KMS-11 (cell line): Measurements from ENCODE around the gene ZFYVE28.
"Not testable (repeated sequence)": the region's sequence is repeated elsewhere in the genome, so short reads cannot be mapped to it uniquely, and the experiment has no call there.

Experiments
- H2AFZ ChIP-seq: fragments of 200-600 bp; sonication (generic); 2 replicates; pipeline ENCODE4 v1.6.1; 2016; ENCODE audit warnings: antibody characterized with exemption, mixed run types, low read depth
- H3K27ac ChIP-seq: fragments of 200-600 bp; sonication (generic); 2 replicates; pipeline ENCODE4 v1.6.1; 2016; ENCODE audit warnings: mild to moderate bottlenecking, mixed run types
- H3K27me3 ChIP-seq: fragments of 200-600 bp; sonication (generic); 2 replicates; pipeline ENCODE4 v1.6.1; 2017; ENCODE audit warnings: mild to moderate bottlenecking, low read depth, mixed run types, moderate library complexity; ENCODE audit not compliant: insufficient read depth
- H3K36me3 ChIP-seq: fragments of 200-600 bp; sonication (generic); 2 replicates; pipeline ENCODE4 v1.6.1; 2017; ENCODE audit warnings: mild to moderate bottlenecking, mixed run types; ENCODE audit not compliant: insufficient read depth
- H3K4me1 ChIP-seq: fragments of 200-600 bp; sonication (generic); 2 replicates; pipeline ENCODE4 v1.6.1; 2016; ENCODE audit warnings: mild to moderate bottlenecking, low read depth, mixed run types; ENCODE audit not compliant: poor library complexity, severe bottlenecking
- H3K4me2 ChIP-seq: fragments of 200-600 bp; sonication (generic); 2 replicates; pipeline ENCODE4 v1.7.0; 2016; ENCODE audit warnings: mild to moderate bottlenecking, mixed run types
- H3K4me3 ChIP-seq: fragments of 200-600 bp; sonication (generic); IDR thresholded peaks from 2 replicates; pipeline ENCODE4 v1.6.1; 2017; ENCODE audit warnings: low read depth, low read length, mixed read lengths; ENCODE audit not compliant: insufficient read depth
- H3K79me2 ChIP-seq: fragments of 200-600 bp; sonication (generic); 2 replicates; pipeline ENCODE4 v1.6.1; 2016; ENCODE audit warnings: low read depth, mixed run types; ENCODE audit not compliant: insufficient read depth
- H3K9ac ChIP-seq: fragments of 200-600 bp; sonication (generic); 2 replicates; pipeline ENCODE4 v1.6.1; 2016; ENCODE audit warnings: mild to moderate bottlenecking, mixed run types
- H4K20me1 ChIP-seq: fragments of 200-600 bp; sonication (generic); 2 replicates; pipeline ENCODE4 v1.6.1; 2016; ENCODE audit warnings: mild to moderate bottlenecking, mixed run types; ENCODE audit not compliant: insufficient read depth
- CTCF ChIP-seq: fragments of 200-600 bp; sonication (generic); conservative IDR thresholded peaks from 2 replicates; pipeline ENCODE4 v1.6.1; 2017; ENCODE audit warnings: low read depth, mild to moderate bottlenecking, antibody characterized with exemption, low read length, moderate library complexity, mixed read lengths

Gene ZFYVE28

GRCh38 chr4:2275546-2276251 is 142.7 kb downstream of the ZFYVE28 start:
- Histone ChIP-seq H3K36me3 (no peaks in the 10 kb centered on the region), H3K79me2 (no peaks in the 10 kb centered on the region), H4K20me1 (no peaks in the 10 kb centered on the region), H3K27me3 (no peaks in the 10 kb centered on the region), H3K4me2 (no peak overlapping the region), H3K4me3 (no peak overlapping the region), H3K4me1 (no peaks in the 10 kb centered on the region), H2AFZ (no peak overlapping the region), H3K9ac (no peak overlapping the region), H3K27ac (no peak overlapping the region)
- no peak for TF ChIP-seq CTCF

- H4K20me1 ChIP-seq, H3K79me2 ChIP-seq, H3K4me3 ChIP-seq, H3K27me3 ChIP-seq, H3K27ac ChIP-seq, H2AFZ ChIP-seq, H3K9ac ChIP-seq, H3K4me2 ChIP-seq, H3K36me3 ChIP-seq, H3K4me1 ChIP-seq: not testable (repeated sequence)
Measured at GRCh38 chr4:2275044-2275397, 143.4 kb downstream of the ZFYVE28 start.

GRCh38 chr4:2274320-2275043 is 144.0 kb downstream of the ZFYVE28 start:
- Histone ChIP-seq H3K4me3 (no peak overlapping the region), H3K79me2 (no peaks in the 10 kb centered on the region), H2AFZ (no peak overlapping the region), H4K20me1 (no peaks in the 10 kb centered on the region), H3K27me3 (no peaks in the 10 kb centered on the region), H3K36me3 (no peaks in the 10 kb centered on the region), H3K4me1 (no peaks in the 10 kb centered on the region), H3K4me2 (no peak overlapping the region), H3K27ac (no peak overlapping the region), H3K9ac (no peak overlapping the region)
- TF ChIP-seq CTCF, result no peak

GRCh38 chr4:2273657-2274319 is 144.7 kb downstream of the ZFYVE28 start:
- Histone ChIP-seq H2AFZ (no peak overlapping the region), H3K4me3 (no peak overlapping the region), H3K27ac (no peak overlapping the region), H4K20me1 (no peaks in the 10 kb centered on the region), H3K4me1 (no peaks in the 10 kb centered on the region), H3K79me2 (no peaks in the 10 kb centered on the region), H3K9ac (no peak overlapping the region), H3K36me3 (no peaks in the 10 kb centered on the region), H3K4me2 (no peak overlapping the region), H3K27me3 (no peaks in the 10 kb centered on the region)
- TF ChIP-seq CTCF, result no peak
